ENCODE measurements around the gene B4GALT5. TPM values are rescaled to one million over a fixed set of nuclear protein-coding genes. Genes with fewer than 3 reads are reported as not detected.

The B4GALT5 gene
- total RNA-seq, 1 experiment from 2014 or later: 25.5 TPM

DNA sequence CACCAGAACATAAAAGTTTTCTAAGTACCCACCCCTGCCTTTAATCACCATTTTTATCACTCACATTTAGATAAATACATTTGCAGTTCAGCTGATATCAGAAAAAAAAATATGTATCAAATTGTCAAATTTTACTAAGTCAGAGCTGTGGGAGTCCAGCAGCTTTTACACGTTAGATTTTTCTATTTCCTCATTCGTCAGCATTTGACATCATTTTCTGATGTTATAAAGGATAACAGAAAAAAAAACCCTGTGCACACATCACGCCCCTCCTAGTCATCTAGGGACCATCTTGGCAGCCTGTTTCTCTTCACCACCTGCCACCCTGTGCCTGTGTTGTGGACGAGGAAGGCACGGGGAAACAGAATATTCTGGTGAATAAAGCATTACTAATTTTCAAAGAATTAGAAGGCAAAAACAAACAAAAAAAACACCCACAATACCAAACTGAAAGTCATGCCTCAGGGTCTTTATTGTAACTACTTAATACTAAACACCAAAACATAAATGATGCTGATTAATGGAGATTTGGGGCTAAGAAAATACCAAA lies 12.4 kb downstream of the B4GALT5 start:
- DNase-seq (ENCODE audit: low read depth): peak; percentile 38

DNA sequence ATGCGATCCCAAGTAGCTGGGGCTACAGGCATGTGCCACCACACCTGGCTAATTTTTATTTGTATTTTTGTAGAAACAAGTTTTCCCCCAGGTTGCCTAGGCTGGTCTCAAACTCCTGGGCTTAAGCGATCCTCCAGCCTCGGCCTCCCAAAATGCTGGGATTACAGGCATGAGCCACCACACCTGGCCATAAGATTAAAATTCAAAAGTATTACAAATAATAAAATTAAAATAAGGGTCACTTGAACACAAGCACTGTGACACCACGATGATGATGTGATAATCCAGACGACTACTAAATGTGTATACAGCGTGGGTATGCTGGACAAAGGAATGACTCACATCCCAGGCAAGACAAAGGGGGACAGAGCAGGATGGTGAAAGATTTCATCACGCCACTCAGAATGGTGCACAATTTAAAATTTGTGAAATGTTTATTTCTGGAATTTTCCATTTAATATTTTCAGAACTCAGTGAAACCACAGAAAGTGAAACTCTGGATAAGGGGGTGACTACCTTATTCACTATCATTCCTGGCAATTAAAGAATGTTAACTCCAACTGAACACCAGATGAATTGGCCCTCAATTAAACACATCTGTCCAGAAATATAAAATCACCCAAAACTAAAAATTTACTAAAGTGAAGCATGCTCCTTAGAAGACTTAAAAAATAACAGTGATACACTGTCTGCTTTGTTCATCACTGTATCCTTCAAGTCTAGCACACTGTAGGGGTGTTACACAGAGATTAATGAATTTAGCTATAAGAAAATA lies 13.1 kb downstream of the B4GALT5 start:
- peak; percentile 85 for DNase-seq (ENCODE audit: low read depth)

DNA sequence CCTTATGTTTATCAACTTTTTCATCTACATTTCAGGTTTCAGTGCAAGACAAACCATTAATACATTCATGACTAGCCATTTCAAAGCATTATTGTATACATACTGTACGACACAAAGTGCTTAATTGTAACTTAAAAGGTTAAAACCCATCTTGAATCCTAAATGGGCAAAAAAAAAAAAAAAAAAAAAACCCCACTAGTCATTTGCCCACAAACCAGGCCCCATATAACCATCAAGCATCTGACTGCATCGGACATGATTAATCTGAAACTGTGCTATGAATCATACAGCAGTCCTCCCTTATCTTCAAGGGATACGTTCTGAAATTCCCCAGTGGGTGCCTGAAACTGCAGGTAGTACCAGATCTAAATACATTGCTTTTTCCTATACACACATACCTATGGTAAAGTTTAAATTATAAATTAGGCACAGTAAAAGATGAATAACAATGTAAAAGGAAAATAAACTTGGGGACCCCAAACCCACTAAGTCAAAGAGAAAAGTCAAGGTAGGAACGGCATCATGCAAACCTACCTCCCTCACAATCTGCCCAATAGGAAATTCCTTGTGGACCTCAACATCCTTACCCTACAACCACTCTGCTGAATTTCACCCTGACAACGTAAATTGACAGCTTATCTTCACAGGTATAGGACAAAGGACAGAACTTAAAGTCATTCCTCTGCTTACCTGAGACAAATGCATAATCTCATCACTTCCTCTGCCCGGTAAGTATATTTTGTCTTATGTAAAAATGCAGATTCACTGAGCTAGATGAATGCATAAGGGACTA lies 14.3 kb downstream of the B4GALT5 start:
- DNase-seq (ENCODE audit: low read depth): peak; percentile 87

DNA sequence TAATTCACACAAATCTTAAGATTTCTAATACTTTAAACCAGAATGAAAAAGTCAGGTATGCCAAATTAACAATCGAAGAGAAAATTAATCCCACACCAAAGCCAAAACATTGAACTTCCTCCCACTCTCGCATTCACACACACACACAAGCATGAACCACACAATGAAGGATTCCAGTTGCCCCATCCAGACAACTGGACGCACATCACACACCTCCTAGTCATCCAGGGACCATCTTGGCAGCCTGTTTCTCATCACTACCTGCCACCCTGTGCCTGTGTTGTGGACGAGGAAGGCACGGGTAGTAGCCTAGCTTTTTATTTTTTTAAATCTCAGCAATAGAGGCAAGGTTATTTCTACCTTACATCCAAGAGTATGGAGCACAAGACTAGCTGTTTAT lies 15.2 kb downstream of the B4GALT5 start:
- DNase-seq (ENCODE audit: low read depth): no peak

DNA sequence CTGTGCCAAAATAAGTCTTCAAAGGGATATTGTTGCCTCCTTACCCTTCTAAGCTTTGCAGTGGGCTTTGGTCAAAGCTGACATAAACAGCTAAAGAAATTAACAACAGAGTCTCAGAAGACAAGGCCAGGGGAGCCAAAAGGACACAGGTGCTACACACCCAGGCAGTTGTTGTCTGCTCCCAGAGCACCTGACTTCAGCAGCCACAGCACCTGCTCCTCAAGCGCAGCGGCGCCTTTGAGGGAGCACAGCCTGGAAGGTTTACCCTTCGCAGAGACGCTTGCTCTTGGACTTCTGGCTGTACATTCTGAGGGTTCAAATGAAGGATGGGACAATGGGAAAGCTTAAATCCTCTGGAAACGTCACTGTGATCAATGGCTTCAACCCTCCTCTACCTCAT lies 16.6 kb downstream of the B4GALT5 start:
- no peak for DNase-seq (ENCODE audit: low read depth)

DNA sequence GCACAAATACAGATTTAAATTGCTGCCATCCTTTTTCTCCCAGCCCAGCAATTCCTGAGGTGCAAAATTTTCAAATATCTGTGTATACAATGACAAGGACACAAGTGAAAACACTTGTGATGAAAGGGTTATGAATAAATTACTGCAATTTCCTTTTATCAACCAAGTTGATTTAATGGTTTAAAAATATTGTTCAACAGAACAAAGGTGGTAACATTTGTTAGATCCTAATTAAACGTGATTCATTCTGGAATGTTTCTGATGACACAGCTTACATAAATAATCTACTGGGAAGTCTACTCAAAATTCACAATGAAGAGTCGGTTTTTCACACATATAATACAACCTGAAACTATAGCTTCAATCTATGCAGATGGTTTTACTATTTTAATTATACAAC lies 17.1 kb downstream of the B4GALT5 start:
- DNase-seq (ENCODE audit: low read depth): no peak

DNA sequence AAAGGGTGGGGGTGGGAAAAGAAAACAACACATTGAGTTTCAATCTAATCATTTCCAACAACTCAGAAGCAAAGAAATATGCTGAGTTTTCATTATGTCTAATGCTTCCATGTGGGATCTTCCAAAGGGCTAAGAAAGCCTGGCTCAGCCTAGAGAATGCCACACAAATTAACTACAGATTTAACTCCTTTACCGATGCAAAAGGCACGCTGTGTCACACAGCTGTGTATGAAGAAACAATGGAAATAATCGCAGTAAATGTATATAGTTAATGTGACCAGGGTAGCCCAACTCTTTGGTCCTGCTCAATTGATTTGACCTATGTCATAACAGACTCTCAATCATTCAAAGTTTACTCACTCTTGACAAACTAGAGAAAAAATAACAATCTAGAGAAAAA lies 17.8 kb downstream of the B4GALT5 start:
- DNase-seq (ENCODE audit: low read depth): no peak

DNA sequence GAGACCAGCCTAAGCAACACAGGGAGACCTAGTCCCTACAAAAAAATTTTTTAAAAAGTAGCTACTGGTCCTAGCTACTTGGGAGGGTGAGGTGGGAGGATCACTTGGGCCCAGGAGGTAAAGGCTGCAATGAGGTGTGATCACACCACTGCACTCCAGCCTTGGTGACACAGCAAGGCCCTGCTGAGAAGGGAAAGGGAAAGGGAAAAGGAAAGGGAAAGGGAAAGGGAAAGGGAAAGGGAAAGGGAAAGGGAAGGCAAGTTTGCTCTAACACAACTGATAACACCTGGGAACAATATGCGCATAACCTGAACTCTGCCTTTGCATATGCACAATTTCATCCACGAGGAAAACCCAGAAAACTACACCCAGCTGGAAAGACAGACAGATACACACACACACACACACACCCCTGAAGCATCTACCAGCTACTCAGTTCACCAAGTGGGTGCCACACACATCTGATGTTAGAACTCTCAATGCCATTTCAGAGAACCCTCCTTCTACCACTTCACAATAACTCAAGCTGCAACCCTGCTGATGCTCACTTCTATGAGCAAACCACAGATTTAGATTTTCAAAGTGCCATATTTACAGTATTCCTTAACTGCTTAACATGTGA lies 19.1 kb downstream of the B4GALT5 start:
- DNase-seq (ENCODE audit: low read depth): no peak

DNA sequence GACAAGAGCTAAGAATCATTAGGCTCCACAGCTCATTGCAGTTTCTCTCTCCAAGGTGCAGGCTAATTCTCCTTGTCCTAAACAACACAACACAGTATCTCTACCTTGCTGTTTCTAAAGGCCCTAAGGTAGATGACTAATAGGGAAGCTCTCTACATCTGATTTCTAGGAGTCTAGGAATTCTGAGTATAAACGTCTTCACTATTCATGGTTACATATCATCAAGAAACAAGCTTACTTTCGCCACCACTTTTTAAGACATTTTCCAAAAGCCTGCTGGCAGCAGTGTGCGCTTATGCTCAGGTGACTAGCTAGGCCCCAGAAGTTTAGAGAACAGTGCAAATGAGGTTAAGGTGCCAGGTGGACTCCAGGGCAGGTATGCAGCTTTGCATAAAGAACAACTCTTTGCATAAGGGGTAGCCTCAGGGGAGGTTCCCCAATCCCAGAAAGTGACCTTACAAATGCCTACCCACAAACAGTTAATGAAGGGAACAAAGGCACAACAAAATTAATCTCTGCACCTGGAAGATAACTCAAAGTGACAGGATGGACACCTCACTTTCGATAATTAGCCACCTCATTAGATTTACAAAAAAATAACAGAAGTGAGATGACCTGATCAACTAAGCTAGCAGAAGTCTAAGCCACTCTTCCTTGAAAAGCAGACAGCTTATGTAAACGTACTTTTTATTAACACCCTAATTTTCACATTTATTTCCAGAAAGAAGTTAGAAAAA lies 20.1 kb downstream of the B4GALT5 start:
- DNase-seq (ENCODE audit: low read depth): no peak

DNA sequence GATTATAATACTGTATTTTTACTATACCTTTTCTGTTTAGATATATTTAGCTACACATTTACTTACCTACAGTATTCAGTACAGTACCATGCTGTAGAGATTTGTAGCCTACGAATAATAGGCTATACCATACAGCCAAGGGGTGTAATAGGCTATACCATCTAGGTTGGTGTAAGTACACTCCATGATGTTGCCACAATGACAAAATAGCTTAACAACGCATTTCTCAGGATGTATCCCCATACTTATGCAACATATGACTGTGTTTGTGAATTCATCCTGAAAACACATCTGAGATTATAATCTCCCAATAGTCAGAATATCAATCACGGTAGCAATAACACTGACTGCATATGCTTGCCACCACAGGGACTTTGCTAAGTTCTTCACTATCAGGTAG lies 20.7 kb downstream of the B4GALT5 start:
- no peak for DNase-seq (ENCODE audit: low read depth)

DNA sequence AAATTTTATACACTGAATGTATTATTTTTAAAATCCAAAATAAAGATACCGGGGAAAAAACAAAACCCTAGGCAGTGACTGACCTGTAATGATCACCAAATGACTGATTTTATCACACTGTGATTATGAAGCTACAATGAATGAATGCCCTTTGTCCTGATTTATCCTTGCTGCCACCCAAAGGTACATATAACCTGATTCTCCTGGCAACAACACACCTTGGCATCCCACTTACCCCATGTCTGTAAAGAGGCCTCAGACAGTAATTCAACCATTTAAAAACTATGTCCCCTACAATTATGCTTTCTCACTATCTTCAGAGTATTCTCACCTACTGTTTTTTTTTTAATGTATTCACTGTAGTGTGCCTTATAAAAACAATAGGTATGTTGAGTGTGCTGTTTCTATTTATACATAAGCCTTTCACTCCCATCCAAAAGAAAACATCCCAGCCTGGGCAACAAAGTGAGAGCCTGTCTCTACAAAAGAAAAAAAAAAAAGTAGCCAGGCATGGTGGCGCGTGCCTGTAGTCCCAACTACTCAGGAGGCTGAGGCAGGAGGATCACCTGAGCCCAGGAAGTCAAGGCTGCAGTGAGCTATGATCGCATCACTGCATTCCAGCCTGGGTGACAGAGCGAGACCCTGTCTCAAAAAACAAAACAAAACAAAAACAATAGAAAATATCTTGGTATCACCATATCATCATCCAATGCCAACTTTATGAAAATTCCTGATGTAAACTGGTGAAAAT lies 21.7 kb downstream of the B4GALT5 start:
- no peak for DNase-seq (ENCODE audit: low read depth)

DNA sequence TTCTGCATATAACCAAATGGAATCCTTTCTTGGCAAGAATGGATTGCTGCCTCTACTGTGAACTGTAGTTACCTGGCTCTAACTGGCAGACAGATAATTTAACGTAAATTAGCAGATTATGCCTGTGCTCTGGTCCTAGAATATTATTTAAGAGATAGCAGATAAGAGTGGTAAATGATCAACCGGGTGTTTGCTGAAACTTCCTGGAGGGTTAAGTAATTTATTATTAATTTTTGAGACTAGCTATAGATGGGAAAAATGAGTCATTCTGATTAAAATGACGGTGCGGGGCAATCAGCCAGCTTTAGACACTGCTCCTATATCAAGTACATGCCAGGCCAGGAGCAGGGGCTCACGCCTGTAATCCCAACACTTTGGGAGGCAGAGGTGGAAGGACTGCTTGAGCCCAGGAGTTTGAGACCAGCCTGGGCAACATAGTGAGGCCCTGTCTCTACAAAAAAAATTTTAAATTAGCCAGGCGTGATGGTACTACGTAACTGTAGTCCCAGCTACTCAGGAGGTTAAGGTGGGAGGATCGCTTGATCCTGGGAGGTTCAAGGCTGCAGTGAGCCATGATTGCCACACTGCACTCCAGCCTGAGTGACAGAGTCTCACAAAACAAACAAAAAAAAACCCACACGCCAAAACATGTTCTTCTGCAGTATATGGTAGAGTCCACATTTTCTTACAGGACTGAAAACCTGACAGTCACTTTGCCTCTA lies 22.6 kb downstream of the B4GALT5 start:
- DNase-seq (ENCODE audit: low read depth): no peak

DNA sequence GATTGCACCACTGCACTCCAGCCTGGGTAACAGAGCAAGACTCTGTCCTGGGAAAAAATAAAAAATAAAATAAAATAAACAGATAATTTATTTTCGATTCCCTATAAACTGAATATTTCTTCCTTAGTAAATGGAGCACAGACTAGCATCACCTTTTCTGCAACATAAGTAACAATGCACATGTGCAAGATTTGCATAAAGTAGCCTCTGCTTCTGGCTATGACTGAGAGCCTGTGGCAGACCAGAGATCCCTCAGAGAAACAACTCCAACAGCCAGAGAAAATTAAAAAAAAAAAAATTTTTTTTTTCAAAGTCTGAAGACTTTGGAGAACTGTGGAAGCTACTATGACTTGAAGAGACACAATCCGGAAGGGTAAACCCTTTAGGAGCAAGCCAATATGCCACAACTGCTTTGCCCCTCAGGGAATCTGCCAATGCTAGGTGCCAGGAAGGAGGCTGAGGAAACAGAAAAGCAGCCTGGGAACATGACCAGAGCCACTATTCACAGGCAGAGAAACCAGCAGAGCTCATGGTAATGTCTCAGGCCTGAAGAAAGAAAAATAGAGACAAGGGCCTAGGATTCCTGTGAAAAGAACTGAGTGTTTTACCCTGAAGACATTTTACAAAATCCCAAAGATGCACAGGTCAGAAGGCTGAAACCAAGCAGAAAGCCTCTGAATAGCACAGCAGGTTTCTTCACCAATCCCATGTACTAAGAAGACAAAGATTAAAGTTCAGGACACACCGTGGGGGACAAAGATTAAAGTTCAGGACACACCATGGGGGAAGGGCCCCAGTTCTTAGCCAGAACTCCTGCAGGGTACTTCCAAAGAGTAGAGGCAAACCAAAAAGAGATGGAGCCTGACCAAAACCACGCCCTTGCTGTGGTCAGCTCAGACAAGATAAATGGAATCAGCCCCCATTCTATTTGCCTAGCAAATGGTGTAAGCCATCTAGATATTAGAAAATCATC lies 25.8 kb downstream of the B4GALT5 start:
- DNase-seq (ENCODE audit: low read depth): peak; percentile 45

DNA sequence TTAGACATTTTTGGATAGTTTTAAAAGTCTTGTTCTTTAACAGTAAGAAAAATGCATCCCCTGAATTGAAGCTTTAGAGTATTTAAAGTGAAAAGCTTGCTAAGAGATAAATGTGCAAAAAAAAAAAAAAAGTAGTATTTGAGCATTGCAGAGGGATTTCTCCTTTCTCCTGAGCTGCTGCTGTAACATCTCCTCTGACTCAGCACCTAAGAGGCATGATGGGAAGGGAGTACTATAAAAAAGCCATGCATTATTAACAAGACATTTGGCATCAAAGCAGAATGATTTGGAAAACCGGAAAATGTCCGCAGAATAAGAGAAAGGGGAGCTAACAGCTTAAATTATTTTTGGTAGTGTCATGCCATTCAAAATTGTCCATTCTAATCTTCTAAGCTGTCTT lies 27.9 kb downstream of the B4GALT5 start:
- peak; percentile 67 for DNase-seq (ENCODE audit: low read depth)

DNA sequence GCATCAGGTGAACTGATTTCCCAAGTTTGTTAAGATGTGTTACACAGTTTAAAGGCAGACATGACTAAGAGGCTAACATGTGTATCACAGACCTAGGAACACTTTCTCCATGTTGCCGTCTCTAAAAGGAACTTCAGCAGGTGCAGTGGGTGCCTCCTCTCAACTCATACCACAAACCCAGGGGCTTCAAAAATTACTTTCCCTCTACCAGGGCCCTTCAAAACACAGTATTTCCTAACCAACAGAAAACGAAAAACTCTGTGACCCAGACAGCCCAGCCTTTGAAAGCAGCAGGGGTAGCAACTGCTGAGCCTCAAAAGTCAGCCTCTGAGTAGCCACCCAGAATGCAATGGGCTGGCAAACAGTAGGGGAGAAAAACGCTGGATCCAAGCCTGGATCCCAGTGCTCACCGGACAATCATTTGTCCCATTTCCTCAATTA lies 28.5 kb downstream of the B4GALT5 start:
- DNase-seq (ENCODE audit: low read depth): no peak

DNA sequence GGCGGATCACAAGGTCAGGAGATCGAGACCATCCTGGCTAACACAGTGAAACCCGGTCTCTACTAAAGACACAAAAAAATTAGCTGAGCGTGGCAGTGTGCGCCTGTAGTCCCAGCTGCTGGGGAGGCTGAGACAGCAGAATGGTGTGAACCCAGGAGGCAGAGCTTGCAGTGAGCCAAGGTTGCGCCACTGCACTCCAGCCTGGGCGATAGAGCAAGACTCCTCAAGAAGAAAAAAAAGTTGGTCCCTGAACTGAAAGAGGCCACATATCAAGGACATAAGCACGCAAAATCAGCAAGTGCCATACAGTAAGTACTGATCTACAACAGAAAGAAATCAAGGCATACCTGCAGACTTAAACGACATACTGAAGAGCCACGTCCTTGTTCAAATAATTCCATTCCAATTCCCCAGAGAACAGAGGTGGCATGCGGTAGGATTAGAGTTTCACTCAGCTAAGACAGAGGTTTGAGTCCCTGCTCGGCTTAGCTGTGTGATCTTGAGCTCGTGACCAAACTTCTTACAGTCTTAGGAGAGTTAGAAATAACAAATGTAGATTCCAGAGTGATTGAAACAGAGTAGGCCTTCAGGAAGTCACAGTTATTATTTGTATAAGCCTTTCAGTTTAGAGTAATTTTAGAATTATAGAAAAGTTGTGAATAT lies 29.2 kb downstream of the B4GALT5 start:
- no peak for DNase-seq (ENCODE audit: low read depth)

DNA sequence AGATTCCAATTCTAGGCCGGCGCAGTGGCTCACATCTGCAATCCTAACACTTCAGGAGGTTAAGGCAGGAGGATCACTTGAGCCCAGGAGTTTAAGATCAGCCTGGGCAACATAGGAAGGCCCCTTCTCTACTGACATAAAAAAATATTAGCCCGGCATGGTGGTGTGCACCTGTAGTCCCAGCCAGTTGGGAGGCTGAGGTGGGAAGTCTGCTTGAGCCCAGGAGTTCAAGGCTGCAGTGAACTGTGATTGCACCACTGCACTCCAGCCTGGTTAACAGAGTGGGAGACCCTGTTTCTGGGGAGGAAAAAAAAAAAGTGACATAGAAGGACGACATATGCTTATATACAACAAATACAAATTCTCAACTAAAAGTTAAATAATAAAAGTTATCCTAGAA lies 30.9 kb downstream of the B4GALT5 start:
- no peak for DNase-seq (ENCODE audit: low read depth)

DNA sequence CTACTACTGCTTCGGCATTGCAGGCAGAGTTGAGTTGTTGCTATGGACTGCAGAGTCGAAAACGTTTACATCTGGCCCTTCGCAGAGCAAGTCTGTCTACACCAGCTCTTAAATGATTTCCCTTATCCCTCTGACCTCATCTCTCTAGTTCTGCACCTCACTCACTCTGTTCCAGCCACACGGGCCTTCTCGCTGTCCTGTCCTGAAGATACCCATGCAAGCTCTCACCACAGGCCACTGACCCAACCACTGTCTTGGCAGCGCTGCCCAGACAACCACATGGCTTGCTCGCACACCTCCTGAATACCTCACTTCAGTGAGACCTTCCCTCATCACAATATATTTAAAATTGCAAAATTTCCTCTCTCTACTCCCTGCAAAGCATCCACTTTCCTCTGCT lies 31.4 kb downstream of the B4GALT5 start:
- no peak for DNase-seq (ENCODE audit: low read depth)

DNA sequence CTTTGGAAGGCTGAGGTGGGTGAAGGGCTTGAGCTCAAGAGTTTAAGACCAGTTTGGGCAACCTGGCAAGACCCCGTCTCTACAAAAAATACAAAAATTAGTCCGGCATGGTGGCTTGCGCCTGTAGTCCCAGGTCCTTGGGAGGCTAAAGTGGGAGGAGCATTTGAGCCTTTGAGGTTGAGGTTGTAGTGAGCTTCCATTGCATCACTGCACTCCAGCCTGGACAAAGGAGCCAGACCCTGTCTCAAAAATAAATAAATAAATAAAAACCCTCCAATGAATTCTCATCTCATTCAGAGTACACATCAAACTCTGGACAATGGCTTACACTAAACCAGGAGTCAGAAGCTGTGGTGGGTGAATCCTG lies 31.8 kb downstream of the B4GALT5 start:
- DNase-seq (ENCODE audit: low read depth): no peak
